Endothelial cell of umbilical vein (primary cell): Measurements from ENCODE around the gene UTS2B. TPM values are rescaled to one million over a fixed set of nuclear protein-coding genes. Genes with fewer than 3 reads are reported as not detected.

Source experiments
- BruUV-seq: library from RNA; stranded (reverse); fragments of 400-500 nt; replicated peaks from 2 replicates; lab custom pipeline; 2021; lab: Mats Ljungman, UMichigan
- CTCF ChIA-PET: fragments of 300-600, 350-600 bp; sonication (Branson Sonifier 250); formaldehyde crosslinking; loops from one replicate; lab custom pipeline; 2021; ENCODE audit warnings: antibody characterized with exemption, inconsistent platforms; lab: Charles Lee
- POLR2A ChIA-PET: fragments of 300-600, 350-600 bp; sonication (Branson Sonifier 250); formaldehyde crosslinking; loops from one replicate; lab custom pipeline; 2021; ENCODE audit warnings: antibody characterized with exemption, inconsistent platforms; lab: Charles Lee
- DNase-seq: peaks from one replicate; pipeline ENCODE4 v3.0.0-alpha.2; 2011; ENCODE audit warnings: low read depth, low spot score
- FAIRE-seq: peaks from 2 replicates; lab custom pipeline; 2011; peaks lifted over from hg19 to GRCh38; lab: Jason Lieb, UNC
- H2AFZ ChIP-seq: 2 replicates; pipeline ENCODE4 v1.6.0; 2012; ENCODE audit warnings: low read depth, low read length, control low read depth, inconsistent platforms
- H3K27ac ChIP-seq: 2 replicates; pipeline ENCODE4 v1.5.1; 2011; ENCODE audit warnings: low read depth, mild to moderate bottlenecking, control low read depth, low read length, moderate library complexity; ENCODE audit not compliant: insufficient read depth
- H3K27me3 ChIP-seq, 2 experiments: 2 replicates each; pipeline versions ENCODE4 v1.6.0 to v1.6.1; 2011; ENCODE audit warnings: low read length in 2 of 2, mixed read lengths in 1 of 2; ENCODE audit not compliant: control insufficient read depth in 2 of 2, insufficient read depth in 2 of 2
- H3K36me3 ChIP-seq, 2 experiments: 2 replicates in 1 of 2; 3 replicates in 1 of 2; pipeline ENCODE4 v1.5.1; 2011; ENCODE audit warnings: low read length in 2 of 2, mild to moderate bottlenecking in 1 of 2, moderate library complexity in 1 of 2; ENCODE audit not compliant: control insufficient read depth in 2 of 2, insufficient read depth in 2 of 2; ENCODE audit errors: extremely low read depth in 1 of 2
- H3K4me1 ChIP-seq: 3 replicates; pipeline ENCODE4 v1.5.1; 2011; ENCODE audit warnings: mild to moderate bottlenecking, low read length; ENCODE audit not compliant: control insufficient read depth, insufficient read depth; ENCODE audit errors: extremely low read depth
- H3K4me2 ChIP-seq: 2 replicates; pipeline ENCODE4 v1.6.1; 2011; ENCODE audit warnings: low read length, control low read depth, mixed read lengths; ENCODE audit not compliant: insufficient read depth
- H3K4me3 ChIP-seq, 3 experiments: fragments of 200-600 bp in 1 of 3; sonication (generic), shearing (Covaris generic) in 1 of 3; replicated peaks in 1 of 3; 2 replicates each; pipeline ENCODE4 v1.5.1; 2011 to 2016; ENCODE audit warnings: control low read depth in 3 of 3, low read length in 3 of 3, mild to moderate bottlenecking in 2 of 3, inconsistent platforms in 1 of 3, low read depth in 1 of 3, moderate library complexity in 1 of 3; ENCODE audit not compliant: insufficient read depth in 1 of 3
- H3K79me2 ChIP-seq: 2 replicates; pipeline ENCODE4 v1.6.0; 2012; ENCODE audit warnings: low read length, inconsistent platforms; ENCODE audit not compliant: control insufficient read depth, insufficient read depth
- H3K9ac ChIP-seq: replicated peaks from 2 replicates; pipeline ENCODE3; 2011; ENCODE audit warnings: low read length, control low read depth; ENCODE audit not compliant: insufficient read depth; ENCODE audit errors: extremely low read depth
- H3K9me1 ChIP-seq: replicated peaks from 3 replicates; pipeline ENCODE4 v1.6.0; 2011; ENCODE audit warnings: mild to moderate bottlenecking, low read length; ENCODE audit not compliant: control insufficient read depth, insufficient read depth; ENCODE audit errors: extremely low read depth
- H3K9me3 ChIP-seq: replicated peaks from 2 replicates; pipeline ENCODE4 v1.5.1; 2012; ENCODE audit warnings: low read length, inconsistent platforms; ENCODE audit not compliant: control insufficient read depth, insufficient read depth
- H4K20me1 ChIP-seq: replicated peaks from 2 replicates; pipeline ENCODE3; 2011; ENCODE audit warnings: mild to moderate bottlenecking, low read length; ENCODE audit not compliant: control insufficient read depth, insufficient read depth; ENCODE audit errors: extremely low read depth
- EZH2 ChIP-seq: IDR thresholded peaks from 2 replicates; pipeline ENCODE4 v1.6.1; 2012; ENCODE audit warnings: borderline replicate concordance, low read depth, mild to moderate bottlenecking, moderate library complexity, low read length, inconsistent platforms; ENCODE audit not compliant: severe bottlenecking
- FOS ChIP-seq: IDR thresholded peaks from 2 replicates; pipeline ENCODE4 v1.6.1; 2011; ENCODE audit warnings: mild to moderate bottlenecking, low read length, moderate library complexity, borderline replicate concordance; ENCODE audit not compliant: insufficient read depth
- GATA2 ChIP-seq: IDR thresholded peaks from 2 replicates; pipeline ENCODE4 v1.7.0; 2011; ENCODE audit warnings: low read depth, mild to moderate bottlenecking, moderate library complexity, mixed read lengths, low read length; ENCODE audit not compliant: insufficient read length, insufficient read depth
- JUN ChIP-seq: IDR thresholded peaks from 2 replicates; pipeline ENCODE4 v1.6.1; 2011; ENCODE audit warnings: borderline replicate concordance, low read depth; ENCODE audit not compliant: insufficient read length, insufficient read depth
- MAX ChIP-seq: IDR thresholded peaks from 2 replicates; pipeline ENCODE4 v1.6.1; 2011; ENCODE audit not compliant: insufficient read depth, insufficient read length
- MYC ChIP-seq: IDR thresholded peaks from one replicate; pipeline ENCODE4 v1.6.1; 2011; ENCODE audit warnings: mild to moderate bottlenecking, low read depth, low read length
- POLR2A ChIP-seq: IDR thresholded peaks from 2 replicates; pipeline ENCODE4 v1.6.1; 2012; ENCODE audit warnings: low read depth, mild to moderate bottlenecking, control low read depth, low read length
- POLR2AphosphoS5 ChIP-seq: IDR thresholded peaks from 2 replicates; pipeline ENCODE4 v1.6.1; 2012; ENCODE audit warnings: low read depth, mild to moderate bottlenecking, control low read depth, low read length, moderate library complexity; ENCODE audit not compliant: insufficient read depth
- dilution Hi-C: fragments of 300-500 bp; cut with MboI; formaldehyde crosslinking; loops from one replicate; pipeline ENCODE4 v1.15.0; 2019; ENCODE audit warnings: low sequenced_read_pairs; ENCODE audit not compliant: extremely low pct_ligation_motif_present
- intact Hi-C: fragments of 100-400 bp; cut with micrococcal nuclease; formaldehyde crosslinking; loops from one replicate; pipeline ENCODE4 v1.10.0; 2022
- polyA plus RNA-seq, 4 experiments: library from polyadenylated mRNA; depleted of rRNA in 3 of 4; stranded (reverse) in 3 of 4; unstranded in 1 of 4; fragments of >200 nt; gene quantifications; 2 replicates each; pipeline versions ENCODE4 v1.2.1 to v1.2.3, GENCODE V29; 2011 to 2012; ENCODE audit warnings: missing spikeins in 1 of 4
- total RNA-seq: library from RNA; stranded (reverse); gene quantifications from 2 replicates; pipeline ENCODE4 v1.2.3, GENCODE V29; 2021
- TF ChIP-seq, protein P1 (sequence below), 2 donors: IDR thresholded peaks; 1 replicate in 1 of 2; 2 replicates in 1 of 2; pipeline ENCODE4 v1.5.1; 2011; ENCODE audit warnings: low read length in 2 of 2, mild to moderate bottlenecking in 2 of 2, moderate library complexity in 2 of 2, control low read depth in 1 of 2, inconsistent platforms in 1 of 2, low read depth in 1 of 2; ENCODE audit not compliant: insufficient read depth in 1 of 2; ENCODE audit errors: extremely low read depth in 1 of 2

Gene UTS2B
- total and polyA plus RNA-seq, 2 donors (not counting 3 experiments of a cell fraction or from before 2014, with no cell fraction given): 0.21 to 1.1 TPM

- peaks cover 0 to 2% of the 10 kb centered on the region in 2 experiments for H3K36me3 ChIP-seq
- no TSS peak for BruUV-seq
- DNase-seq: no peak
- H3K9me1 ChIP-seq: no peaks in the 10 kb centered on the region
- no peak overlapping the region for H3K4me3 ChIP-seq
- H3K4me1 ChIP-seq: peaks cover 37% of the 10 kb centered on the region
- POLR2A ChIA-PET: no interaction called here
- H3K27ac ChIP-seq: no peak overlapping the region
- H2AFZ ChIP-seq: no peak overlapping the region
- H4K20me1 ChIP-seq: peaks cover 2% of the 10 kb centered on the region
- H3K9me3 ChIP-seq: no peaks in the 10 kb centered on the region
- CTCF ChIA-PET: interaction anchor here (1.0 to 2.8 kb wide), 2 partner anchors 13 to 24 kb away, joined by 3 to 11 read pairs; no protein-coding TSS in a partner anchor
- dilution Hi-C loops (no loop called here), intact Hi-C loops (no loop called here)
- H3K9ac ChIP-seq: no peak overlapping the region
- no peak overlapping the region for H3K4me2 ChIP-seq
- no peak for FAIRE-seq
- H3K27me3 ChIP-seq: no peaks in the 10 kb centered on the region
- H3K79me2 ChIP-seq: peaks cover 99% of the 10 kb centered on the region
- TF ChIP-seq, protein P1, sequence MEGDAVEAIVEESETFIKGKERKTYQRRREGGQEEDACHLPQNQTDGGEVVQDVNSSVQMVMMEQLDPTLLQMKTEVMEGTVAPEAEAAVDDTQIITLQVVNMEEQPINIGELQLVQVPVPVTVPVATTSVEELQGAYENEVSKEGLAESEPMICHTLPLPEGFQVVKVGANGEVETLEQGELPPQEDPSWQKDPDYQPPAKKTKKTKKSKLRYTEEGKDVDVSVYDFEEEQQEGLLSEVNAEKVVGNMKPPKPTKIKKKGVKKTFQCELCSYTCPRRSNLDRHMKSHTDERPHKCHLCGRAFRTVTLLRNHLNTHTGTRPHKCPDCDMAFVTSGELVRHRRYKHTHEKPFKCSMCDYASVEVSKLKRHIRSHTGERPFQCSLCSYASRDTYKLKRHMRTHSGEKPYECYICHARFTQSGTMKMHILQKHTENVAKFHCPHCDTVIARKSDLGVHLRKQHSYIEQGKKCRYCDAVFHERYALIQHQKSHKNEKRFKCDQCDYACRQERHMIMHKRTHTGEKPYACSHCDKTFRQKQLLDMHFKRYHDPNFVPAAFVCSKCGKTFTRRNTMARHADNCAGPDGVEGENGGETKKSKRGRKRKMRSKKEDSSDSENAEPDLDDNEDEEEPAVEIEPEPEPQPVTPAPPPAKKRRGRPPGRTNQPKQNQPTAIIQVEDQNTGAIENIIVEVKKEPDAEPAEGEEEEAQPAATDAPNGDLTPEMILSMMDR (IDR thresholded peaks at IDR 0.05; ENCODE audit: extremely low read depth in 1 of 2, insufficient read depth in 1 of 2, low read depth in 1 of 2, low read length in 2 of 2): no peak
- TF ChIP-seq JUN (no peak), GATA2 (no peak), POLR2AphosphoS5 (no peak), MYC (no peak), MAX (no peak), FOS (no peak), EZH2 (no peak), POLR2A (no peak)
These were observed 12.1 kb upstream of the UTS2B start for GRCh38 chr3:191342411-191342810.
